Glutamatergic neuron (in vitro differentiated cells): Measurements from ENCODE around the gene ITGA2. TPM values are rescaled to one million over a fixed set of nuclear protein-coding genes. Genes with fewer than 3 reads are reported as not detected.
A peak's percentile ranks its signal among the peaks of the same experiment; 100 is the strongest.

ENCODE experiments used
- DNase-seq: peaks from one replicate; pipeline ENCODE4 v3.0.0; 2022
- H3K27ac Mint-ChIP-seq: one replicate; pipeline ENCODE4 v1.8.0; 2020; ENCODE audit warnings: mild to moderate bottlenecking, mixed read lengths, inconsistent platforms; ENCODE audit not compliant: unreplicated experiment
- H3K27me3 Mint-ChIP-seq: one replicate; pipeline ENCODE4 v1.8.0; 2020; ENCODE audit warnings: mild to moderate bottlenecking, moderate library complexity, mixed read lengths, inconsistent platforms; ENCODE audit not compliant: unreplicated experiment
- H3K36me3 Mint-ChIP-seq: one replicate; pipeline ENCODE4 v1.8.0; 2020; ENCODE audit warnings: mild to moderate bottlenecking, mixed read lengths, inconsistent platforms; ENCODE audit not compliant: unreplicated experiment
- H3K4me1 Mint-ChIP-seq: one replicate; pipeline ENCODE4 v1.8.0; 2020; ENCODE audit warnings: mild to moderate bottlenecking, low read depth, mixed read lengths, inconsistent platforms; ENCODE audit not compliant: unreplicated experiment
- H3K4me3 Mint-ChIP-seq: one replicate; pipeline ENCODE4 v1.8.0; 2020; ENCODE audit warnings: mild to moderate bottlenecking, mixed read lengths, inconsistent platforms; ENCODE audit not compliant: unreplicated experiment
- H3K9me3 Mint-ChIP-seq: one replicate; pipeline ENCODE4 v1.8.0; 2020; ENCODE audit warnings: mild to moderate bottlenecking, moderate library complexity, mixed read lengths, inconsistent platforms; ENCODE audit not compliant: unreplicated experiment
- CTCF ChIP-seq: fragments of 200-600 bp; sonication (generic); IDR thresholded peaks from one replicate; pipeline ENCODE4 v1.5.0; 2021; ENCODE audit not compliant: partially characterized antibody, unreplicated experiment
- long read RNA-seq: library from polyadenylated mRNA; unstranded; transcript quantifications from one replicate; pipeline ENCODE4 v2.0.0, GENCODE V29; 2020; ENCODE audit not compliant: unreplicated experiment
- total RNA-seq: library from RNA; stranded (reverse); fragmentation: NEBNext Ultra II Directional; extraction: Animal tissue kit (Norgen Biotek cat#: 25700); gene quantifications from one replicate; pipeline ENCODE4 v1.2.1, GENCODE V29; 2021; ENCODE audit not compliant: unreplicated experiment

Gene ITGA2
- not detected for total RNA-seq
- long read RNA-seq = 0 reads

- Mint-ChIP-seq H3K27me3 (peaks cover 3% of the 10 kb centered on the region), H3K36me3 (peaks cover 4% of the 10 kb centered on the region), H3K4me1 (no peaks in the 10 kb centered on the region), H3K27ac (no peak within 1 kb of the TSS), H3K4me3 (peak within 1 kb of the TSS; percentile 81), H3K9me3 (no peaks in the 10 kb centered on the region)
- TF ChIP-seq CTCF = no peak
- peak; percentile 39 for DNase-seq
These were observed at the start of gene ITGA2 for GRCh38 chr5:52989025-52989780. ITGA2 (plus strand) TSS chr5:52989352; CDS start chr5:52989469, 117 bp downstream.

GRCh38 chr5:52943285-52943684 is 45.9 kb upstream of the ITGA2 start:
- no peaks in the 10 kb centered on the region for H3K27me3 Mint-ChIP-seq
- no peak for TF ChIP-seq CTCF

GRCh38 chr5:52943808-52944207 is 45.3 kb upstream of the ITGA2 start:
- H3K27me3 Mint-ChIP-seq = no peaks in the 10 kb centered on the region
- no peak for TF ChIP-seq CTCF
- DNase-seq = no peak
- peaks cover 5% of the 10 kb centered on the region for H3K36me3 Mint-ChIP-seq
- no peak overlapping the region for H3K4me3 Mint-ChIP-seq
- H3K27ac Mint-ChIP-seq = no peak overlapping the region
- H3K4me1 Mint-ChIP-seq = no peaks in the 10 kb centered on the region
- H3K9me3 Mint-ChIP-seq = no peaks in the 10 kb centered on the region

More at GRCh38 chr5:52943285-52943684, 45.9 kb upstream of the ITGA2 start:
- Mint-ChIP-seq H3K36me3 (peaks cover 5% of the 10 kb centered on the region), H3K4me1 (no peaks in the 10 kb centered on the region), H3K27ac (no peak overlapping the region), H3K4me3 (no peak overlapping the region), H3K9me3 (no peaks in the 10 kb centered on the region)
- no peak for DNase-seq

- no peak overlapping the region for H3K27ac Mint-ChIP-seq
- peaks cover 5% of the 10 kb centered on the region for H3K36me3 Mint-ChIP-seq
- H3K4me1 Mint-ChIP-seq = no peaks in the 10 kb centered on the region
- H3K27me3 Mint-ChIP-seq = no peaks in the 10 kb centered on the region
- TF ChIP-seq CTCF = no peak
- DNase-seq = no peak
- H3K4me3 Mint-ChIP-seq = no peak overlapping the region
- H3K9me3 Mint-ChIP-seq = no peaks in the 10 kb centered on the region
These were observed 44.1 kb upstream of the ITGA2 start for GRCh38 chr5:52945040-52945439.

- Mint-ChIP-seq H3K27me3 (no peaks in the 10 kb centered on the region), H3K4me1 (no peaks in the 10 kb centered on the region), H3K9me3 (no peaks in the 10 kb centered on the region), H3K27ac (no peak overlapping the region), H3K36me3 (peaks cover 5% of the 10 kb centered on the region), H3K4me3 (no peak overlapping the region)
- DNase-seq = no peak
- no peak for TF ChIP-seq CTCF
These were observed 41.9 kb upstream of the ITGA2 start for GRCh38 chr5:52947208-52947607.
